Measurements from ENCODE around the gene LRRC15.

GRCh38 chr3:194323785-194324735, 45.5 kb downstream of the LRRC15 start:
- no peak for TF ChIP-seq CTCF (IDR thresholded peaks at IDR 0.05; ENCODE audit: low read depth, low read length)
- no peak for TF ChIP-seq MAX (IDR thresholded peaks at IDR 0.05; ENCODE audit: low read depth, low read length)
- no peak for TF ChIP-seq POLR2A (IDR thresholded peaks at IDR 0.05; ENCODE audit: extremely low read depth, insufficient read length)

All from NB4 (cell line).